NCI-H1930 (cell line): ENCODE measurements around the gene NKAIN2.
"Not testable (repeated sequence)": the region's sequence is repeated elsewhere in the genome, so short reads cannot be mapped to it uniquely, and the experiment has no call there.

Source experiments
- DNase-seq, 2 experiments: peaks; one replicate each; lab custom pipeline; 2025; lab: John Stamatoyannopoulos, UW

Gene NKAIN2

GRCh38 chr6:124517339-124517738, 713.7 kb downstream of the NKAIN2 start:
- no peak for DNase-seq

- no peak for DNase-seq
Observed at GRCh38 chr6:124520514-124520913, 716.8 kb downstream of the NKAIN2 start.

DNA sequence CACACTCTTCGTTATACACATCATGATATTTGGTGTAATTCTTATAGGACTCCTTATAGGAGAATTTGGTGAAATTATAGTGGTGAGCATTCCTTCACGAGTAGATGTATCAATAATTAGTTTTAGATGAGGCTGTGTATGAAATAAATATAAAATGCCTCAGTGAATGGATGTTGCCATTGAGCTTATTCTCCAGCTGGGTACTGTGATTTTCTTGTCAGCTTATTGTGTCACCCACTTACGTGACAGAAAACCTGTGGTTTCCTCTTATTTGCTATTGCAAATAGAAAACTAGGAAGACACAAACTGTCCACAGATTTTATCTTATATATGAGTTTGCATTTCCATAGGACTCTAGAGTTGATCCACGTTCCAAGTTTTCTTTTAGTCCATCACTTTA, 718.7 kb downstream of the NKAIN2 start:
- DNase-seq, result no peak

DNA sequence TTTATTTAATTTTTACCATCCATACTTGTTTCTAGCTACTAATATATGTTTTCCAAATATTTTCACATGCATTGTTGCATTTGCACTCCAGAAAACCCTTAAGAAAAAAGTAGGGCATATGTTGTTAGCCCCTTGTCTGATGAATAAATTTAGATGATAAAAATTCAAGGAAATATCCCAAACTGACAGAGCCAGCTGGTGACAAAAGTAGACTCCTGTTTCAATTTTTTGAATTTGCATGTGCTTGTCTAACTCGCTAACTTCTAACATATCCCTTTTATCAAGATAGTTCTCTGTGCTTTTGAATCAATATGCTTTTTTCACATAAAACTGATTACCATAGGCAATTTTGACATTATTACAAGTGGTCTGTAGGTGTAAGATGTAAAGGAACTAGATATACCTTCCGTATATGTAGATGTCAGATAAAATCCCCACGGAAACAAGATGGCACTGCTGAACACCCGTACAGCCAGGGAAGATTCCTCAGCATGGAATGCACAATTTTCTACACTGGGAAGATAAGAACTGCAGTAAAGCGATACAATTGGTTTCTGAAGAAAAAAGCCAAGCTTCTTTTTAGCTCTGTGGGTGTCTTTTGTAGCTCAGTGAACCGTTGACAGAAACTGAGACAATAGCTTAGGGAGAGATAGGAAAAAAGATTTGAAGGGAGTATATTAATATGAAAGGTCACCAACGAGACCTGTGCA, 721.0 kb downstream of the NKAIN2 start:
- DNase-seq, result no peak

GRCh38 chr6:124530926-124531325, 727.3 kb downstream of the NKAIN2 start:
- DNase-seq, result no peak

GRCh38 chr6:124535299-124535698, 731.6 kb downstream of the NKAIN2 start:
- DNase-seq, result no peak

DNA sequence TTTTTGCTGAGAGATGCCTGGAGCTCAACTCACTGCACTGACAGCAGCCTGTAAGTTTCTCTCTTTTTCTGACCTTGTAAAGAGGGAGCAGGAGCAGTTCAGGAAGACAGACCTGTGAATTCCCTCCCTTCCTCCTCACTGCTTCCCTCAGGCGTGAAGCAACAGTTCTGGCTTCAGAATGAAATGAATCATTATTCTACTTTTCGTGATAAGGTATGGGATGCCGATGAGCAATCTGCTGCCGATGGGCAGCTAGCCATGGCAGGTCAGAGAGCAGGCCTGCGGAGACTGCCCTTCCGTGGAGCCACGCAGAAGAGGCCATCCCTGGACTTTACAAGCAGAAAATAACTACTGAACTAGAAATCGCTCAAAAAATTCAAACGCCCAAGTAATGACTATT, 732.1 kb downstream of the NKAIN2 start:
- no peak for DNase-seq

- DNase-seq, result no peak
Observed at GRCh38 chr6:124536157-124536841, 732.6 kb downstream of the NKAIN2 start.

DNA sequence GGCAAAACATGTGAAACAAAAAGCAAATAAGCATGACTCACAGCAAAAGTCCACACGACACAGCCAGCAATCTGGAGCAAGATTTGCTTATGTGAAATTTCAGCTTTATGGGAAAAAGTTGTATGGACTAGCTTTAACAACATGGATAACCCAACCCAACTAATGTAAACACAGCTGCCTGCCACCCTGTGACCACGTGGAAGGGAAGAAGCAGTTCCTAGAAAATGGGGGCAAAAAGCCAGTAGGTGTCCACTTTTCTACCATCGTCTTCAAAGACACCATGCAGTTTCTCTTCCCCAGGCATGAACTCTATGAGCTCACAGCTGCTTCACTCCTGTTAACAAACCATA, 733.2 kb downstream of the NKAIN2 start:
- DNase-seq, result no peak

DNA sequence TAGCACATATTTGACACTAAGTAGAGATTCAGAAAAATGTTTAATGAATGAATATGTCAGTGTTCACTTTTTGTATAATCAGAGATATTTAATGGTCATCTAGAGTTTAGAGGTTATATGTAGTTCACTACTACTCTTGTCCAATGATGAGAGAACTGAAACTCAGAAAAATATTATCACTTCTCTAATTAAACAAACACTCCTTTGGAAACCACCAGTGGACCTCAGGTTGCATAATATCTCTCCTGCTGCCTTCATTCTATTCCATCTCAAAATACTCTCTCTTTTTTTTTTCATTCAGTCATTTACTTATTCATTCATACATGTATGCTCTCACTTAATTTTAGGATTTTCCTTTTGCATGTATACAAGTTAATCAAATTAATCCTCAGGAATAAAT, 735.4 kb downstream of the NKAIN2 start:
- no peak for DNase-seq

- DNase-seq, result no peak
Observed at GRCh38 chr6:124541573-124541972, 737.9 kb downstream of the NKAIN2 start.

DNA sequence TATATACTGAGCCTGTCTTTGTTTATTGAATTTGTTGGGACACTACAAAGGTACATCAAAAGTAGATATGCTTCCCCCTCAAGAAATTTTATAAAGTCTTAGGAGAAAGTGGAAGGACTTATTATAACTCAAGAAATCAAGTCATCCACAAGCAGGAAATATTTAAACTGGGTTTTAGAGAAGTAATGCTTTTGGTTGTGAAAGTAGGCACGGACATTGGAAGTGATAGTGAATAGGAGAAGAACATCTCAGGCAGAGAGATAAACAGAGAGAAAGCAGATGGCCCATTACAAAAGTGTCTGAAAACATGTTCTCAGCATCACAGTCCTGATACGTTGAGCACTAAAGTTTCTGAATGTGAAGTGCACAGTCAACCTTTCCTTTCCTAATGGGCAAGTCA, 742.9 kb downstream of the NKAIN2 start:
- no peak for DNase-seq

- no peak for DNase-seq
Observed at GRCh38 chr6:124551711-124552233, 748.1 kb downstream of the NKAIN2 start.

- DNase-seq, result no peak
Observed at GRCh38 chr6:124557873-124558272, 754.2 kb downstream of the NKAIN2 start.

DNA sequence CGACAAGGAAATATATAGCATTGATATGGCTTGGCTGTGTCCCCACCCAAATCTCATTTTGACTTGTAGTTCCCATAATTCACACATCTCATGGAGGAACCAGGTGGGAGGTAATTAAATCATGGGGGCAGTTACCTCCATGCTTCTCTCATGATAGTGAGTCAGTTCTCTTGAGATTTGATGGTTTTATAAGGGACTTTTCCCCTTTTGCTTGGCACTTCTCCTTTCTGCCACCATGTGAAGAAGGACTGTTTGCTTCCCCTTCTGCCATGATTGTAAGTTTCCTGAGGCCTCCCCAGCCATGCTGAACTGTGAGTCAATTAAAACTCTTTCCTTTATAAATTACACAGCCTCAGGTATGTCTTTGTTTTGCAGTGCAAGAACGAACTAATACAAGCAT, 756.4 kb downstream of the NKAIN2 start:
- not testable (repeated sequence) for DNase-seq

DNA sequence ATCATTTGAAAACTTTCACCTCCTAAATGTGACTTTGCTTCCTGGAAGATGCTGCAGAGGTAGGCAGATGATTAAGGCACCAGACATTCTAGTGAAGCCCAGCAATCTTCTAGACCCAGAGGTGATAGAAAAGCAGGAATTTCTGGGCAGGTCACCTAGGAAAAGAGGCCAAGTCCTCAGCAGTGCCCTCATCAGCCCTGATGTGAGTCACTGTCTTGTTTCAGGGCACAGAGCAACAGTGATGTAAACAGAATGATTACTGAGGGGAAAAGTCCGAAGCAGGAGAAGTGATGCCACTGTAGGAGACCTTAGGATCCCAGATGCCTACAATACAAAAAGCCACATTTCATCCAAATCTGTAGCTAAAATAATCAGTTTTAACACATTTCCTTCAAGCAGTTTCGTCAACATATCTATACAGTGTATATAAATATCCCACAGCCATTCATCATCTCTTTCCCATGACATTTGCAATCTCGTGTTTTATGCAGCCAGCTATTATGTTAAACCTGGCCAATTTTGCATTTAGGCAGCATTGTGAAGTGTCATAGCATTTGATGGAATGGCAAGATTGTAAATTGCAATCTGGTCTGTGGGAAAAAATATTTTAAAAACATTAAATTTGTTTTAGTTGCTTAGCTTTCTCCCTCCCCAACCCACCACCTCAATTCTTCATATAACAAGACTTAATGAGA, 757.4 kb downstream of the NKAIN2 start:
- DNase-seq, result no peak

DNA sequence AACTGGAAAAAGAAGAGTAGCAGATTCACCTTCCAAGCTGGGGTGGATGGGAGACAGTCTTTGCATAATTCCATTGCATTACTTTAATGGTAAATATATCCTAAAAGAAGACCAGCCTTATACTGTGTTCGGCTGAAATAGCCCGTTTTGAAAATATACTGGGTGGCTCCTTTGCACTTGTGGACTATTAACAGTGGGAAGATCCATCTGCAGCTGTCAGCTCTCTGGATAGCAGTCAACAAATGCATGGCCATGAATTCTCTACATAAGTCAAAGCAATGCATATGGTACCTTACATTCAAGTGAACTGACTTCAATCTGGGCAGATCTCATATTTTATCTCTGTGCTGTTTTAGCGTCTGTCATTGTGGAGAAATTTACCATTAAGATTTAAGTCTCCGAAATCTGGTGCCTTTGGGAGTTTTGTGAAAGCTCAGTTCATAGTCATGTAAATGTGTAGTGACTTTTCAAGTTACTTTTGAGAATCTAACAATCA, 758.0 kb downstream of the NKAIN2 start:
- DNase-seq, result no peak

DNA sequence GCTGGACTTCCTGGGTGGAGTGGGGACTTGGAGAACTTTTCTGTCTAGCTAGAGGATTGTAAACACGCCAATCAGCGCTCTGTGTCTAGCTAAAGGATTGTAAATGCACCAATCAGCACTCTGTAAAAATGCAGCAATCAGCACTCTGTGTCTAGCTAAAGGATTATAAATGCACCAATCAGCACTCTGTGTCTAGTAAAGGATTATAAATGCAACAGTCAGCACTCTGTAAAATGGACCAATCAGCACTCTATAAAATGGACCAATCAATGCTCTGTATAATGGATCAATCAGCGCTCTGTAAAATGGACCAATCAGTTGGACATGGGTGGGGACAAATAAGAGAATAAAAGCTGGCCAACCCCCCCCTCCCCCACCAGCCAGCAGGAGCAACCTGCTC, 760.5 kb downstream of the NKAIN2 start:
- not testable (repeated sequence) for DNase-seq

DNA sequence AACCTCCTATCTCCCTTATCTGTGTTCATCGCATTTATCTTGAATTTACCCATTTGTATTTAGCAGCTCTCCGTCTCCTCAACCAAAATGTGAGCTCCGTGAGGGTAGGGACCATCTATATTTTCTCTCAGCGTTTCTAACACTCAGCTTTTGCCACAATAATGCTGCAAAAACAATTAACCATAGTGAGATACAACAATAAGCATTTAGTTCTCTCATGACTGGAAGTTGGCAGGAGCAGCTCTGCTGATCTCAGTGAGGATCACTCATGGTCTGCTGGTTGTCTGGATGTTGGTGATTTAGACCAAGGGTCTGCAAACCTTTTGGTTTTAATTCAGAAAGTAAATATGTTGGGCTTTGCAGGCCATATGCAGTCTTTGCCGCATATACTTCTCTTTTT, 763.7 kb downstream of the NKAIN2 start:
- DNase-seq, result no peak

DNA sequence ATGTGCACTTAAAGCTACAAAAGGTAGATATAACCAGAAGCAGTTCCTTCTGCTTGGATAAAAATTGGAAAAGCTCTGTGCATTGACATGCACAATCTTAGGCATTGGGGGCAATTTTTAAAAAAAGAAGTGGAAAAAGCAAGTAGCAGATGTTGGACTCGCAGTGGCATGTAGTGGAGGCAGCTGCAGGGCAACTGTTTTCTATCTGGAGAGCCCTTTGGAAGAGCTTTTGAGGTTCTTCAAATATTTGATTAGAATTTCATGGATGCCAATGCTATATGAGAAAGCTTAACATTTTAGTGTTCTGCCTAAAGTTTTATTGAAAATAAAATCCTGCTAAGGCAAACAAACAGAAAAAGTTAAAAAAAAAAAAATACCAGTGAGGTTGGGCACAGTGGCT, 770.3 kb downstream of the NKAIN2 start:
- DNase-seq, result no peak

DNA sequence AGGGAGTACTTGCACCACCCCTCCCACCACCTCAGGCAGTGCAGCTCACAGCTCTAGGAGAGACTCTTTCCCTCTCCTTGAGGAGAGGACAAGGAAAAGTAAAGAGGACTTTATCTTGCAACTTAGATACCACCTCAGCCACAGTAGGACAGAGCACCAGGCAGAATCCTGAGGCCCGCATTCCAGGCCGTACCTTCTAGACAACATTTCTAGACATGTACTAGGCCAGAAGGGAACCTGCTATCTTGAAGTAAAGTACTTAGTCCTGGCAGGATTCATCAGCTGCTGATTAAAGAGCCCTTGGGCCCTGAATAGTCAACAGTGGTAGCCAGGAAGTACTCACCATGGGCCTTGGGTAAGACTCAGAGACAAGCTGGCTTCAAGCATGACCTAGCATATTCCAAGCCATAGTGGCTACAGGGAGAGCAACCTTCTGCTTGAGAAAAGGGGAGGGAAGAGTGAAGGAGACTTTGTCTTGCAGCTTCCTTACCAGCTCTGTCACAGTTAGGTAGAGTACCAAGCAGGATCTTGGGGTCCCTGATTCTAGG, 774.1 kb downstream of the NKAIN2 start:
- DNase-seq, result no peak

DNA sequence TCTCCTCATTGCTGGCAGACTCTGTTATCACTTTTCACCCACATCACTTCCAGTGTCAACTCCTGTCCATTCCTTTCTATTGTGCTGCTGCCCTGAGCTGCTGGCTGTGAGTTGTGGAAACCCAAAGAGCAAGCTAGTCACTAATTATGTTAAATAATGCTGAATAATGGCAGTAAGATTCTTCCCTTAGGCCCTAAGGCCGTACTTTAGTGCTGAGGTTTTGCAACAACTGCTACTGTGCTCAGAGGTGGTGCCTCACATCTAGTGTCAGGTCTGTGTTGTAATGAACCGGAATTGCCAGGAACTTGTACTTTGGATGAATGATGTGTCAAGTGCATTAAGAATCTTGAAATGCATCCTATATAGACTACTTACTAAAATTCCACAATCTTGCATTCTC, 786.3 kb downstream of the NKAIN2 start:
- DNase-seq, result no peak

GRCh38 chr6:124599656-124600055, 796.0 kb downstream of the NKAIN2 start:
- DNase-seq, result no peak
